ENCODE data around the gene ST8SIA6. TPM values are rescaled to one million over a fixed set of nuclear protein-coding genes. Genes with fewer than 3 reads are reported as not detected.

Gene ST8SIA6
- total and polyA plus RNA-seq, 2 of the 8 experiments (the other 6 are each of a cell fraction or from before 2014, with no cell fraction given): 0.70 to 1.1 TPM

DNA sequence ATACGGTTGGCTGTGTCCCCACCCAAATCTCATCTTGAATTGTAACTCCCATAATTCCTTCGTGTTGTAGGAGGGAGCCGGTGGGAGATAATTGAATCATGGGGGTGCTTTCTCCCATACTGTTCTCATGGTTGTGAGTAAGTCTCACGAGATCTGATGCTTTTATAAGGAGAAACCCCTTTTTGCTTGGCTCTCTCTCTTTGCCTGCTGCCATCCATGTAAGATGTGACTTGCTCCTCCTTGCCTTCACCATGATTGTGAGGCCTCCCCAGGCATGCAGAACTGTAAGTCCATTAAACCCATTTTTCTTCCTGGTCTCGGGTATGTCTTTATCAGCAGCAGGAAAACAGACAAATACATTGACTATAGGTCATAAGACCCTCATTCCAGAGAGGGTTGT is 15.9 kb upstream of the ST8SIA6 start:
- Histone ChIP-seq H2AK5ac (ENCODE audit: low read depth, low read length) (no peak overlapping the region), H3K4me3 (ENCODE audit: extremely low read depth in 1 of 4, insufficient read depth in 2 of 4, low read depth in 3 of 4, low read length in 4 of 4) (no peak overlapping the region), H3K23ac (ENCODE audit: insufficient read length) (no peak overlapping the region), H4K91ac (replicated peaks; ENCODE audit: insufficient read length, low read length) (no peak overlapping the region), H4K8ac (ENCODE audit: extremely low read depth, insufficient read depth, low read length) (no peak overlapping the region), H3K79me2 (ENCODE audit: control insufficient read depth in 1 of 2, insufficient read depth in 2 of 2, low read length in 2 of 2) (no peaks in the 10 kb centered on the region), H3K23me2 (ENCODE audit: low read depth, low read length) (no peaks in the 10 kb centered on the region), H3K4me1 (replicated peaks in 1 of 4; ENCODE audit: control insufficient read depth in 3 of 4, insufficient read depth in 4 of 4, low read length in 3 of 4) (no peaks in the 10 kb centered on the region; a peak in 1 of 7 replicates), H3K27me3 (replicated peaks in 1 of 4; ENCODE audit: control insufficient read depth in 3 of 4, extremely low read depth in 1 of 4, insufficient read depth in 3 of 4, low read length in 3 of 4) (no peaks in the 10 kb centered on the region), H4K20me1 (replicated peaks in 1 of 2; ENCODE audit: control insufficient read depth in 1 of 2, insufficient read depth in 2 of 2, low read length in 2 of 2) (no peaks in the 10 kb centered on the region), H4K5ac (ENCODE audit: insufficient read length, low read depth, low read length) (no peak overlapping the region), H2BK120ac (replicated peaks; ENCODE audit: low read depth, low read length) (no peak overlapping the region), H3K4ac (replicated peaks; ENCODE audit: insufficient read length, low read depth, low read length) (no peak overlapping the region), H2BK20ac (ENCODE audit: low read length) (no peak overlapping the region), H3K36me3 (ENCODE audit: control insufficient read depth in 2 of 4, insufficient read depth in 4 of 4, low read length in 3 of 4) (no peaks in the 10 kb centered on the region), H3K9me3 (ENCODE audit: insufficient read depth in 2 of 2, low read depth in 1 of 2, low read length in 1 of 2) (peaks cover 0 to 3% of the 10 kb centered on the region in 2 experiments; a peak in 2 of 4 replicates), H3K79me1 (ENCODE audit: low read depth, low read length) (no peaks in the 10 kb centered on the region), H3K9ac (replicated peaks in 1 of 4; ENCODE audit: extremely low read depth in 1 of 4, low read depth in 3 of 4, low read length in 3 of 4) (no peak overlapping the region), H3K18ac (ENCODE audit: extremely low read depth, low read length) (no peak overlapping the region), H3K27ac (ENCODE audit: low read depth, low read length) (no peak overlapping the region), H2AFZ (ENCODE audit: low read length) (no peak overlapping the region), H2BK5ac (ENCODE audit: low read depth, low read length) (no peak overlapping the region), H3K14ac (ENCODE audit: insufficient read length) (no peak overlapping the region), H2BK15ac (ENCODE audit: low read length) (no peak overlapping the region), H3K56ac (replicated peaks; ENCODE audit: insufficient read length, low read depth, low read length) (no peak overlapping the region), H2BK12ac (ENCODE audit: low read depth, low read length) (no peak overlapping the region), H3K4me2 (ENCODE audit: insufficient read depth in 1 of 2, low read depth in 2 of 2, low read length in 2 of 2) (no peak overlapping the region)
- TF ChIP-seq RXRA (IDR thresholded peaks at IDR 0.05; ENCODE audit: insufficient read depth, low read depth, low read length) (no peak), KDM5A (IDR thresholded peaks at IDR 0.05; ENCODE audit: low read length) (no peak), JUND (IDR thresholded peaks at IDR 0.05; ENCODE audit: low read length) (no peak), MAX (IDR thresholded peaks at IDR 0.05) (no peak)
- no peak for DNase-seq (ENCODE audit: low read depth in 1 of 2, low spot score in 2 of 2)
- no peak for FAIRE-seq
- ChIA-PET POLR2A (ENCODE audit: partially characterized antibody) (no interaction called here), CTCF (ENCODE audit: partially characterized antibody) (no interaction called here)
- WGBS, 2 experiments (ENCODE audit: extremely low coverage in 1 of 2, insufficient coverage in 1 of 2, insufficient read length in 1 of 2, insufficient replicate concordance in 2 of 2, low coverage in 1 of 2, low lambda C conversion rate in 2 of 2, missing lambda C conversion rate in 1 of 2): 89% methylated on average over 5 of the region's 5 CpGs; no CpG with 5 or more reads in 1 of the 2 experiments

Measured in H1 (cell line).